ENCODE data around the gene ZNF782. TPM values are rescaled to one million over a fixed set of nuclear protein-coding genes. Genes with fewer than 3 reads are reported as not detected.

ZNF782 gene
- total and polyA plus RNA-seq, 2 donors from 2014 or later = 2.7 to 7.0 TPM

DNA sequence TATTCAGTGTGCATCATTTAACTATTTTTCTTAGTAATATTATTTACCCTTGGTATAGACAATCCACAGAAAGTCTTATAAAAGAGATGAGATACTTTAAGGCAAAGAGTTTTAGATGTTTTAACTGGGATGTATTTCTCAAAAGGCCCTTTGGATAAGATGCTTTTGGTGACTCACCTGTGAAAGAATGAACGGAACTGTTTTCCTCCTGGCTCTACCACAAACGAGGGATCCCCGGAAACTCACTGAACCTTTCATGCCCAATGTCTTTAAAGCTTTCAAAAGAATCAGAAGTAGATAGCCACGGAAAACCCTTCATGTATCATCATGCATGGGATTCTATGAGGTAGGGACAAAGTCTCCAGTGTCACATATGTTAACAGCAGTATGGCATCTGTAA, 1.6 kb downstream of the ZNF782 start:
- DNase-seq = no peak
- FAIRE-seq = no peak
- peaks cover 0 to 9% (median 8%) of the 10 kb centered on the region in 3 donors for H3K4me1 ChIP-seq (ENCODE audit: control insufficient read depth in 2 of 3, insufficient read depth in 2 of 3, low read depth in 1 of 3, low read length in 3 of 3)
- H3K9me3 ChIP-seq (ENCODE audit: control insufficient read depth in 2 of 3, insufficient read depth in 1 of 3, low read length in 3 of 3) = no peaks in the 10 kb centered on the region
- TF ChIP-seq, protein P1, sequence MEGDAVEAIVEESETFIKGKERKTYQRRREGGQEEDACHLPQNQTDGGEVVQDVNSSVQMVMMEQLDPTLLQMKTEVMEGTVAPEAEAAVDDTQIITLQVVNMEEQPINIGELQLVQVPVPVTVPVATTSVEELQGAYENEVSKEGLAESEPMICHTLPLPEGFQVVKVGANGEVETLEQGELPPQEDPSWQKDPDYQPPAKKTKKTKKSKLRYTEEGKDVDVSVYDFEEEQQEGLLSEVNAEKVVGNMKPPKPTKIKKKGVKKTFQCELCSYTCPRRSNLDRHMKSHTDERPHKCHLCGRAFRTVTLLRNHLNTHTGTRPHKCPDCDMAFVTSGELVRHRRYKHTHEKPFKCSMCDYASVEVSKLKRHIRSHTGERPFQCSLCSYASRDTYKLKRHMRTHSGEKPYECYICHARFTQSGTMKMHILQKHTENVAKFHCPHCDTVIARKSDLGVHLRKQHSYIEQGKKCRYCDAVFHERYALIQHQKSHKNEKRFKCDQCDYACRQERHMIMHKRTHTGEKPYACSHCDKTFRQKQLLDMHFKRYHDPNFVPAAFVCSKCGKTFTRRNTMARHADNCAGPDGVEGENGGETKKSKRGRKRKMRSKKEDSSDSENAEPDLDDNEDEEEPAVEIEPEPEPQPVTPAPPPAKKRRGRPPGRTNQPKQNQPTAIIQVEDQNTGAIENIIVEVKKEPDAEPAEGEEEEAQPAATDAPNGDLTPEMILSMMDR (IDR thresholded peaks at IDR 0.05; ENCODE audit: borderline replicate concordance, extremely low read depth, insufficient read depth) = no peak
- H3K9ac ChIP-seq (ENCODE audit: low read length in 3 of 3) = peak overlapping the region in 1 of 3 donors; percentile 57
- no peak overlapping the region for H3K27ac ChIP-seq (ENCODE audit: low read depth in 2 of 2, low read length in 2 of 2)
- H3K27me3 ChIP-seq (ENCODE audit: control insufficient read depth, insufficient read depth, low read length) = no peaks in the 10 kb centered on the region
- intact Hi-C loops (cut with DNase I) = loop anchor here (10.0 kb wide), 1 partner anchor 542 kb away; no protein-coding TSS in a partner anchor
- H3K36me3 ChIP-seq (ENCODE audit: control insufficient read depth in 2 of 3, insufficient read depth in 3 of 3, low read length in 3 of 3) = no peaks in the 10 kb centered on the region
- H3K4me3 ChIP-seq (ENCODE audit: low read length in 3 of 3) = peak overlapping the region in 2 of 3 donors; percentile 58 to 83

DNA sequence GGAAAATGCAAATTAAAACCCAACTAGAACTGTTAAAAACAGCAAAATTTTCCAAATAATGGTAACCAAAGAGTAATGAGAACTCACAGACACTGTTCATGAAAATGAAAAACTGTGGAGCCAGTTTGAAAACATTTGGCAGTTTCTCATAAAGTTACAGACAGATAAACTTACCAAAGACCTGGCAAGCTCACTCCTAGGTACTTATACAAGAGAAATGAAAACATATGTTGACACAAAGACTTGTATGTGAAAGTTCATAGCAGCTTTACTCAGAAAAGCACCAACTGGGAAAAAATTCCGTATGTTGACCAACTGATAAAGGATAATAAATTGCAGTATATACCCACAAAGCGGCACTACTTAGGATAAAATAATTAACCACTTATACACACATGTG, 10.3 kb downstream of the ZNF782 start:
- H3K36me3 ChIP-seq (ENCODE audit: control insufficient read depth in 2 of 3, insufficient read depth in 3 of 3, low read length in 3 of 3) = peaks cover 4 to 11% (median 7%) of the 10 kb centered on the region in 3 donors
- intact Hi-C loops (cut with DNase I) = no loop called here
- DNase-seq (no peak), FAIRE-seq (no peak)
- H3K27ac ChIP-seq (ENCODE audit: low read depth in 2 of 2, low read length in 2 of 2) = no peak overlapping the region
- H3K9ac ChIP-seq (ENCODE audit: low read length in 3 of 3) = no peak overlapping the region
- no peak overlapping the region for H3K4me3 ChIP-seq (ENCODE audit: low read length in 3 of 3)
- H3K27me3 ChIP-seq (ENCODE audit: control insufficient read depth, insufficient read depth, low read length) = no peaks in the 10 kb centered on the region
- TF ChIP-seq, protein P1 (IDR thresholded peaks at IDR 0.05; ENCODE audit: borderline replicate concordance, extremely low read depth, insufficient read depth) = no peak
- H3K9me3 ChIP-seq (ENCODE audit: control insufficient read depth in 2 of 3, insufficient read depth in 1 of 3, low read length in 3 of 3) = peaks cover 0 to 17% (median 0%) of the 10 kb centered on the region in 3 donors
- H3K4me1 ChIP-seq (ENCODE audit: control insufficient read depth in 2 of 3, insufficient read depth in 2 of 3, low read depth in 1 of 3, low read length in 3 of 3) = no peaks in the 10 kb centered on the region

DNA sequence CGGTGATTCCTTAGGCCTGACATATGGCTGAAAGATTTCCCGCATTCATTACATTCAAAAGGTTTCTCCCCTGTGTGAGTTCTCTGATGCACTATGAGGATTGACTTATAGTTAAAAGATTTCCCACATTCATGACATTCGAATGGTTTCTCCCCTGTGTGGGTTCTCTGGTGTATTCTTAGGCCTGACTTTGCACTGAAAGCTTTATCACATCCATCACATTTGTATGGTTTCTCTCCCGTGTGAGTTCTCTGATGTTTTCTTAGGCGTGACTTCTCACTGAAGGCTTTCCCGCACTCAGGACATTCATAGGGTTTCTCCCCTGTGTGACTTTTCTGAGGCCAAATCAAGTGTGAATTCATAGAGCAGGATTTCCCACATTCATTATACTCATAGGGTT, 35.8 kb downstream of the ZNF782 start:
- intact Hi-C loops (cut with DNase I) = no loop called here
- no peak for FAIRE-seq
- H3K4me1 ChIP-seq (ENCODE audit: control insufficient read depth in 2 of 3, insufficient read depth in 2 of 3, low read depth in 1 of 3, low read length in 3 of 3) = no peaks in the 10 kb centered on the region
- TF ChIP-seq, protein P1 (IDR thresholded peaks at IDR 0.05; ENCODE audit: borderline replicate concordance, extremely low read depth, insufficient read depth) = no peak
- no peak for DNase-seq
- peak overlapping the region in 2 of 3 donors; percentile 14 to 18 for H3K4me3 ChIP-seq (ENCODE audit: low read length in 3 of 3)
- peaks cover 8 to 88% (median 55%) of the 10 kb centered on the region in 3 donors for H3K9me3 ChIP-seq (ENCODE audit: control insufficient read depth in 2 of 3, insufficient read depth in 1 of 3, low read length in 3 of 3)
- no peaks in the 10 kb centered on the region for H3K27me3 ChIP-seq (ENCODE audit: control insufficient read depth, insufficient read depth, low read length)
- peaks cover 4 to 40% (median 11%) of the 10 kb centered on the region in 3 donors for H3K36me3 ChIP-seq (ENCODE audit: control insufficient read depth in 2 of 3, insufficient read depth in 3 of 3, low read length in 3 of 3)
- H3K27ac ChIP-seq (ENCODE audit: low read depth in 2 of 2, low read length in 2 of 2) = no peak overlapping the region
- no peak overlapping the region for H3K9ac ChIP-seq (ENCODE audit: low read length in 3 of 3)

DNA sequence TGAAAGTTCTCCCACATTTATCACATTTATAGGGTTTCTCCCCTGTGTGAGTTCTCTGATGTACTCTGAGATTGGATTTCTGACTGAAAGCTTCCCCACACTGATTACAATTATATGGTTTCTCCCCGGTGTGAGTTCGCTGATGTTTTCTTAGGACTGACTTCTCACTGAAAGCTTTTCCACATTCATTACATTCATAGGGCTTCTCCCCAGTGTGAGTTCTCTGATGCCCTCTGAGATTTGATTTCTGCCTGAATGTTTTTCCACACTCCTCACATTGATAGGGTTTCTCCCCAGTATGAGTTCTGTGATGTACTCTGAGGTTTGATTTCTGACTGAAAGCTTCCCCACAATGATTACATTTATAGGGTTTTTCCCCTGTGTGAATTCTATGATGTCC, 36.3 kb downstream of the ZNF782 start:
- intact Hi-C loops (cut with DNase I) = no loop called here

More for the DNA sequence above, 36.3 kb downstream of the ZNF782 start:
- peak overlapping the region in 1 of 3 donors; percentile 18 for H3K4me3 ChIP-seq (ENCODE audit: low read length in 3 of 3)
- no peaks in the 10 kb centered on the region for H3K4me1 ChIP-seq (ENCODE audit: control insufficient read depth in 2 of 3, insufficient read depth in 2 of 3, low read depth in 1 of 3, low read length in 3 of 3)
- H3K9ac ChIP-seq (ENCODE audit: low read length in 3 of 3) = no peak overlapping the region
- no peaks in the 10 kb centered on the region for H3K27me3 ChIP-seq (ENCODE audit: control insufficient read depth, insufficient read depth, low read length)
- no peak overlapping the region for H3K27ac ChIP-seq (ENCODE audit: low read depth in 2 of 2, low read length in 2 of 2)
- TF ChIP-seq, protein P1 (IDR thresholded peaks at IDR 0.05; ENCODE audit: borderline replicate concordance, extremely low read depth, insufficient read depth) = no peak
- H3K36me3 ChIP-seq (ENCODE audit: control insufficient read depth in 2 of 3, insufficient read depth in 3 of 3, low read length in 3 of 3) = peaks cover 4 to 38% (median 11%) of the 10 kb centered on the region in 3 donors
- no peak for DNase-seq
- peaks cover 8 to 89% (median 53%) of the 10 kb centered on the region in 3 donors for H3K9me3 ChIP-seq (ENCODE audit: control insufficient read depth in 2 of 3, insufficient read depth in 1 of 3, low read length in 3 of 3)
- FAIRE-seq = no peak
